Activated naive CD8-positive, alpha-beta T cell treated with anti-CD3 and anti-CD28 coated beads, Interleukin-2, amount 10 ng/mL, durations not matched to agents 7 days and 5 days (primary cell): ENCODE results near the gene FLVCR1. TPM values are rescaled to one million over a fixed set of nuclear protein-coding genes. Genes with fewer than 3 reads are reported as not detected.
A peak's percentile ranks its signal among the peaks of the same experiment; 100 is the strongest.
"Not testable (repeated sequence)": the region's sequence is repeated elsewhere in the genome, so short reads cannot be mapped to it uniquely, and the experiment has no call there.

Experiments used
- ATAC-seq: fragments of 150-1000 bp; cut with Tn5 transposase; one replicate; pipeline ENCODE4 v1.10.0; 2021; ENCODE audit warnings: low read depth, moderate library complexity
- POLR2A ChIA-PET: fragments of 350-600 bp; sonication (Branson Sonifier 250); formaldehyde crosslinking; loops from one replicate; lab custom pipeline; 2021; ENCODE audit warnings: antibody characterized with exemption; lab: Charles Lee
- DNase-seq: peaks from one replicate; pipeline ENCODE4 v3.0.0; 2021
- H3K27ac Mint-ChIP-seq: one replicate; pipeline ENCODE4 v1.8.0; 2022; ENCODE audit warnings: mild to moderate bottlenecking, mixed read lengths
- H3K27me3 Mint-ChIP-seq: one replicate; pipeline ENCODE4 v1.8.0; 2022; ENCODE audit warnings: mild to moderate bottlenecking, moderate library complexity, mixed read lengths
- H3K36me3 Mint-ChIP-seq: one replicate; pipeline ENCODE4 v1.8.0; 2021; ENCODE audit warnings: mild to moderate bottlenecking, mixed read lengths
- H3K4me1 Mint-ChIP-seq: one replicate; pipeline ENCODE4 v1.8.0; 2021; ENCODE audit warnings: mixed read lengths
- H3K4me3 Mint-ChIP-seq: one replicate; pipeline ENCODE4 v1.8.0; 2022; ENCODE audit warnings: mild to moderate bottlenecking, moderate library complexity, mixed read lengths
- H3K9me3 Mint-ChIP-seq: one replicate; pipeline ENCODE4 v1.8.0; 2021; ENCODE audit warnings: mixed read lengths
- total RNA-seq, 2 experiments: library from RNA; stranded (reverse); gene quantifications; one replicate each; pipeline ENCODE4 v1.2.3, GENCODE V29; 2021

FLVCR1 gene
- total RNA-seq, 2 experiments from 2014 or later, result 10.6 to 12.9 TPM

- no peak overlapping the region for H3K4me3 Mint-ChIP-seq
- no peak overlapping the region for H3K27ac Mint-ChIP-seq
- DNase-seq (no peak), ATAC-seq (no peak)
- H3K27me3 Mint-ChIP-seq, result no peaks in the 10 kb centered on the region
- H3K36me3 Mint-ChIP-seq, result no peaks in the 10 kb centered on the region
- H3K9me3 Mint-ChIP-seq, result no peaks in the 10 kb centered on the region
- peaks cover 2% of the 10 kb centered on the region for H3K4me1 Mint-ChIP-seq
- POLR2A ChIA-PET, result interaction anchor here (0.7 kb wide), 1 partner anchor 358 kb away, joined by 5 read pairs; no protein-coding TSS in a partner anchor
Observed at GRCh38 chr1:212838145-212838544, 19.9 kb upstream of the FLVCR1 start.

- H3K4me1 Mint-ChIP-seq, H3K4me3 Mint-ChIP-seq, H3K27me3 Mint-ChIP-seq, POLR2A ChIA-PET, H3K36me3 Mint-ChIP-seq, H3K9me3 Mint-ChIP-seq, DNase-seq, H3K27ac Mint-ChIP-seq, ATAC-seq: not testable (repeated sequence)
Observed at GRCh38 chr1:212844521-212844920, 13.6 kb upstream of the FLVCR1 start.

GRCh38 chr1:212847549-212847948, 10.5 kb upstream of the FLVCR1 start, which contains the start of gene SPATA45:
SPATA45 (minus strand) TSS chr1:212847649; CDS start chr1:212836149, 11,500 bp downstream.
- Mint-ChIP-seq H3K27me3 (no peaks in the 10 kb centered on the region), H3K4me1 (no peaks in the 10 kb centered on the region), H3K36me3 (peaks cover 8% of the 10 kb centered on the region), H3K9me3 (peaks cover 2% of the 10 kb centered on the region), H3K27ac (no peak within 1 kb of the TSS), H3K4me3 (no peak within 1 kb of the TSS)
- DNase-seq (no peak), ATAC-seq (no peak)
- POLR2A ChIA-PET, result interaction anchor here (0.7 kb wide), 1 partner anchor 10 kb away, joined by 7 read pairs; the partner anchor contains the start of gene FLVCR1

GRCh38 chr1:212852105-212852688, 5.9 kb upstream of the FLVCR1 start:
- H3K27ac Mint-ChIP-seq, result no peak overlapping the region

GRCh38 chr1:212853658-212854057, 4.4 kb upstream of the FLVCR1 start:
- no peak overlapping the region for H3K4me3 Mint-ChIP-seq
- DNase-seq (no peak), ATAC-seq (no peak)
- peaks cover 21% of the 10 kb centered on the region for H3K36me3 Mint-ChIP-seq
- H3K4me1 Mint-ChIP-seq, result peaks cover 7% of the 10 kb centered on the region
- H3K9me3 Mint-ChIP-seq, result no peaks in the 10 kb centered on the region
- no peak overlapping the region for H3K27ac Mint-ChIP-seq
- no peaks in the 10 kb centered on the region for H3K27me3 Mint-ChIP-seq
- POLR2A ChIA-PET, result no interaction called here

More at GRCh38 chr1:212852105-212852688, 5.9 kb upstream of the FLVCR1 start:
- DNase-seq, result no peak
- H3K9me3 Mint-ChIP-seq, result peaks cover 1% of the 10 kb centered on the region
- no peaks in the 10 kb centered on the region for H3K27me3 Mint-ChIP-seq
- no peak for ATAC-seq
- H3K36me3 Mint-ChIP-seq, result peaks cover 21% of the 10 kb centered on the region
- peaks cover 7% of the 10 kb centered on the region for H3K4me1 Mint-ChIP-seq
- POLR2A ChIA-PET, result no interaction called here
- H3K4me3 Mint-ChIP-seq, result no peak overlapping the region

GRCh38 chr1:212856755-212857154, 1.3 kb upstream of the FLVCR1 start:
- DNase-seq (no peak), ATAC-seq (no peak)
- POLR2A ChIA-PET, result interaction anchor here (0.6 to 3.8 kb wide), 7 partner anchors 65 to 1297 kb away, joined by 3 to 22 read pairs (median 6); partner anchors contain the start of genes NSL1 and TATDN3
- peaks cover 19% of the 10 kb centered on the region for H3K36me3 Mint-ChIP-seq
- no peaks in the 10 kb centered on the region for H3K27me3 Mint-ChIP-seq
- peak overlapping the region; percentile 94 for H3K4me3 Mint-ChIP-seq
- H3K9me3 Mint-ChIP-seq, result no peaks in the 10 kb centered on the region
- H3K4me1 Mint-ChIP-seq, result peaks cover 11% of the 10 kb centered on the region
- H3K27ac Mint-ChIP-seq, result no peak overlapping the region

- DNase-seq (peak; percentile 66), ATAC-seq (peak; percentile 15)
- POLR2A ChIA-PET, result interaction anchor here (0.5 to 3.8 kb wide), 8 partner anchors 9 to 250 kb away, joined by 3 to 22 read pairs (median 5); partner anchors contain the start of genes ATF3, NSL1 and TATDN3
- Mint-ChIP-seq H3K4me3 (peak overlapping the region; percentile 94), H3K4me1 (peaks cover 16% of the 10 kb centered on the region), H3K9me3 (no peaks in the 10 kb centered on the region), H3K27me3 (no peaks in the 10 kb centered on the region), H3K27ac (peak overlapping the region; percentile 97), H3K36me3 (peaks cover 12% of the 10 kb centered on the region)
Observed at GRCh38 chr1:212858461-212859265, 588 bp downstream of the FLVCR1 start.

GRCh38 chr1:212860713-212861581, 2.9 kb downstream of the FLVCR1 start:
- POLR2A ChIA-PET, result no interaction called here
- ATAC-seq (no peak), DNase-seq (no peak)
- Mint-ChIP-seq H3K27ac (no peak overlapping the region), H3K36me3 (peaks cover 11% of the 10 kb centered on the region), H3K27me3 (no peaks in the 10 kb centered on the region), H3K4me3 (no peak overlapping the region), H3K4me1 (peaks cover 20% of the 10 kb centered on the region), H3K9me3 (no peaks in the 10 kb centered on the region)

- POLR2A ChIA-PET, result no interaction called here
Observed at GRCh38 chr1:212862111-212862690, 4.1 kb downstream of the FLVCR1 start.

GRCh38 chr1:212863345-212863744, 5.3 kb downstream of the FLVCR1 start:
- Mint-ChIP-seq H3K36me3 (peaks cover 16% of the 10 kb centered on the region), H3K4me1 (peaks cover 16% of the 10 kb centered on the region)
- ATAC-seq, POLR2A ChIA-PET, H3K27ac Mint-ChIP-seq, H3K27me3 Mint-ChIP-seq, H3K4me3 Mint-ChIP-seq, H3K9me3 Mint-ChIP-seq, DNase-seq: not testable (repeated sequence)

More at GRCh38 chr1:212862111-212862690, 4.1 kb downstream of the FLVCR1 start:
- ATAC-seq (no peak), DNase-seq (no peak)
- H3K27ac Mint-ChIP-seq, result no peak overlapping the region
- no peaks in the 10 kb centered on the region for H3K27me3 Mint-ChIP-seq
- peaks cover 16% of the 10 kb centered on the region for H3K4me1 Mint-ChIP-seq
- peaks cover 16% of the 10 kb centered on the region for H3K36me3 Mint-ChIP-seq
- H3K9me3 Mint-ChIP-seq, result no peaks in the 10 kb centered on the region
- H3K4me3 Mint-ChIP-seq, result no peak overlapping the region

- DNase-seq (no peak), ATAC-seq (no peak)
- H3K36me3 Mint-ChIP-seq, result peaks cover 16% of the 10 kb centered on the region
- H3K4me1 Mint-ChIP-seq, result peaks cover 12% of the 10 kb centered on the region
- no peak overlapping the region for H3K4me3 Mint-ChIP-seq
- no peaks in the 10 kb centered on the region for H3K9me3 Mint-ChIP-seq
- POLR2A ChIA-PET, result no interaction called here
- no peaks in the 10 kb centered on the region for H3K27me3 Mint-ChIP-seq
- no peak overlapping the region for H3K27ac Mint-ChIP-seq
Observed at GRCh38 chr1:212864201-212864600, 6.1 kb downstream of the FLVCR1 start.

- DNase-seq (no peak), ATAC-seq (no peak)
- Mint-ChIP-seq H3K4me3 (no peak overlapping the region), H3K27ac (no peak overlapping the region), H3K9me3 (no peaks in the 10 kb centered on the region), H3K27me3 (no peaks in the 10 kb centered on the region), H3K4me1 (peaks cover 12% of the 10 kb centered on the region), H3K36me3 (peaks cover 21% of the 10 kb centered on the region)
- POLR2A ChIA-PET, result no interaction called here
Observed at GRCh38 chr1:212867192-212867591, 9.1 kb downstream of the FLVCR1 start.
